ENCODE results near the gene SBSN. TPM values are rescaled to one million over a fixed set of nuclear protein-coding genes. Genes with fewer than 3 reads are reported as not detected.

SBSN gene
- total RNA-seq, 1 donor from 2014 or later: 0.18 TPM

- DNase-seq (ENCODE audit: low spot score): no peak
- Mint-ChIP-seq H3K27me3 (ENCODE audit: unreplicated experiment) (peaks cover 29% of the 10 kb centered on the region), H3K36me3 (ENCODE audit: low read depth, unreplicated experiment) (peaks cover 11% of the 10 kb centered on the region), H3K9me3 (ENCODE audit: unreplicated experiment) (no peaks in the 10 kb centered on the region), H3K27ac (ENCODE audit: unreplicated experiment) (no peak overlapping the region), H3K4me3 (ENCODE audit: unreplicated experiment) (peak overlapping the region; percentile 4), H3K4me1 (ENCODE audit: unreplicated experiment) (peaks cover 3% of the 10 kb centered on the region)
- no peak for TF ChIP-seq CTCF (IDR thresholded peaks at IDR 0.05; ENCODE audit: unreplicated experiment)
These were observed 26.0 kb upstream of the SBSN start for GRCh38 chr19:35554076-35554475.

- Mint-ChIP-seq H3K36me3 (ENCODE audit: low read depth, unreplicated experiment) (peaks cover 11% of the 10 kb centered on the region), H3K27ac (ENCODE audit: unreplicated experiment) (no peak overlapping the region), H3K9me3 (ENCODE audit: unreplicated experiment) (no peaks in the 10 kb centered on the region), H3K4me3 (ENCODE audit: unreplicated experiment) (no peak overlapping the region), H3K4me1 (ENCODE audit: unreplicated experiment) (peaks cover 3% of the 10 kb centered on the region), H3K27me3 (ENCODE audit: unreplicated experiment) (peaks cover 30% of the 10 kb centered on the region)
- DNase-seq (ENCODE audit: low spot score): no peak
- no peak for TF ChIP-seq CTCF (IDR thresholded peaks at IDR 0.05; ENCODE audit: unreplicated experiment)
These were observed 25.4 kb upstream of the SBSN start for GRCh38 chr19:35553385-35554000.

DNA sequence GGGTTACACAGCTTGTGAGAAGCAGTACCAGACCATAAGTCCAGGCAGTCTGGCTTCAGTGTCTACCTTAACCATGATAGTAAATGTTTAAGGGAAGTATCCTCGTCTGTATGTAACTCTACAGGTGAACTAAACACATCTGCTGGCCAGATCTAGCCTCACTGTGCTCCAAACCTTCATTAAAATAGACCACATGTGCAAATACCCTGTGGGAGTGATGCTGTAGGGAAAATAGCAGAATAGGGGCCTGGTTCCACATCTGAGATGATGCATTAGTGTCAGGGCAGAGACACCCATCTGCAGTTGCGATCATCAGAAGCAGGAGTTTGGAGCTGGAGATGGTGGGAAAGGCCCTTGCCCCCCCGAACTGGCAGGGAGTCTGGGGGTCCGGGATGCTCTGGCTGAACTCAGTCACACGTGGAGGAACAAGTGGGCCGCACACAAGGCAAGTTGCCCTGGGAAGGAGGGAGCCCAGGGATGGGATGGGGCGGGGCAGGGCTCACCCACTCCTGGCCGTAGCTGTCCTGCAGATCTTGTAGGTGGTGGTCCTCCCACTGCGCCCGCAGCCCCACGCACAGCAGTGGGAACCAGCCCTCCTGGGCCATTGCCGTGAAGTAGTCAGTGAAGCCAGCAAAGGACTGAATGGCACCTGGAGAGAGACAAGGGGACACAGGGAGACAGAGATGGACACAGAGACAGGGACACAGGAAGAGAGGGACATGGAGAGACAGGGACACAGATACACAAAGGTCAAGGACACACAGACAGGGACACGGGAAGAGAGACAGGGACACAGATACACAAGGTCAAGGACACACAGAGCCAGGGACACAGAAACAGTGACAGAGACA, 24.6 kb upstream of the SBSN start:
- Mint-ChIP-seq H3K4me1 (ENCODE audit: unreplicated experiment) (peaks cover 3% of the 10 kb centered on the region), H3K9me3 (ENCODE audit: unreplicated experiment) (no peaks in the 10 kb centered on the region), H3K36me3 (ENCODE audit: low read depth, unreplicated experiment) (peaks cover 11% of the 10 kb centered on the region), H3K27me3 (ENCODE audit: unreplicated experiment) (peaks cover 29% of the 10 kb centered on the region), H3K4me3 (ENCODE audit: unreplicated experiment) (no peak overlapping the region), H3K27ac (ENCODE audit: unreplicated experiment) (no peak overlapping the region)
- no peak for DNase-seq (ENCODE audit: low spot score)
- no peak for TF ChIP-seq CTCF (IDR thresholded peaks at IDR 0.05; ENCODE audit: unreplicated experiment)

GRCh38 chr19:35551091-35551810, 23.1 kb upstream of the SBSN start:
- peaks cover 3% of the 10 kb centered on the region for H3K4me1 Mint-ChIP-seq (ENCODE audit: unreplicated experiment)
- no peak overlapping the region for H3K4me3 Mint-ChIP-seq (ENCODE audit: unreplicated experiment)
- H3K36me3 Mint-ChIP-seq (ENCODE audit: low read depth, unreplicated experiment): peaks cover 7% of the 10 kb centered on the region
- no peaks in the 10 kb centered on the region for H3K9me3 Mint-ChIP-seq (ENCODE audit: unreplicated experiment)
- no peak overlapping the region for H3K27ac Mint-ChIP-seq (ENCODE audit: unreplicated experiment)
- no peak for DNase-seq (ENCODE audit: low spot score)
- H3K27me3 Mint-ChIP-seq (ENCODE audit: unreplicated experiment): peaks cover 20% of the 10 kb centered on the region
- TF ChIP-seq CTCF (IDR thresholded peaks at IDR 0.05; ENCODE audit: unreplicated experiment): no peak

Measured in endothelial cell (in vitro differentiated cells).